ENCODE measurements around the gene POLG.

GRCh38 chr15:89329329-89330084, 5.1 kb downstream of the POLG start:
- TF ChIP-seq CTCF (IDR thresholded peaks at IDR 0.05) (no peak), POLR2A (IDR thresholded peaks at IDR 0.05) (no peak)

Measured in lower leg skin (tissue), 3 donors.